IMR-90 (cell line): ENCODE measurements around the gene CD180. TPM values are rescaled to one million over a fixed set of nuclear protein-coding genes. Genes with fewer than 3 reads are reported as not detected.

Source experiments
- ATAC-seq: fragments of 200-7000 bp; cut with Tn5 transposase; 2 replicates; pipeline ENCODE4 v1.9.1; 2020; ENCODE audit warnings: low read depth, mild to moderate bottlenecking, moderate library complexity
- BruUV-seq: library from RNA; stranded (reverse); fragments of 400-500 nt; replicated peaks from 2 replicates; lab custom pipeline; 2021; lab: Mats Ljungman, UMichigan
- CTCF ChIA-PET: fragments of 300-600 bp; formaldehyde crosslinking; extraction: SDS; loops from one replicate; lab custom pipeline; 2021; ENCODE audit warnings: antibody characterized with exemption; lab: Yijun Ruan, JAX
- POLR2A ChIA-PET: fragments of 300-600 bp; sonication (Branson Sonifier 250); formaldehyde crosslinking; loops from one replicate; lab custom pipeline; 2022; ENCODE audit warnings: antibody characterized with exemption; ENCODE audit not compliant: unreplicated experiment; lab: Charles Lee
- DNase-seq: peaks from one replicate; pipeline ENCODE4 v3.0.0; 2013
- H2AFZ ChIP-seq: replicated peaks from 2 replicates; pipeline ENCODE3; 2013; ENCODE audit warnings: low read length, mild to moderate bottlenecking; ENCODE audit not compliant: poor library complexity
- H2AK5ac ChIP-seq: 2 replicates; pipeline ENCODE4 v1.6.1; 2013; ENCODE audit warnings: low read depth, low read length, inconsistent platforms
- H2AK9ac ChIP-seq: replicated peaks from 2 replicates; pipeline ENCODE3; 2013; ENCODE audit warnings: mild to moderate bottlenecking, low read depth, low read length, moderate library complexity; ENCODE audit not compliant: poor library complexity
- H2BK120ac ChIP-seq: 2 replicates; pipeline ENCODE4 v1.6.1; 2013; ENCODE audit warnings: low read depth, low read length, inconsistent platforms
- H2BK15ac ChIP-seq: 3 replicates; pipeline ENCODE4 v1.6.1; 2013; ENCODE audit warnings: low read depth, low read length, inconsistent platforms
- H2BK20ac ChIP-seq: 2 replicates; pipeline ENCODE4 v1.6.1; 2013; ENCODE audit warnings: low read depth, mild to moderate bottlenecking, inconsistent platforms, low read length, moderate library complexity
- H2BK5ac ChIP-seq: 2 replicates; pipeline ENCODE4 v1.6.1; 2013; ENCODE audit warnings: mild to moderate bottlenecking, low read depth, low read length, inconsistent platforms; ENCODE audit not compliant: poor library complexity, severe bottlenecking
- H3K14ac ChIP-seq: replicated peaks from 2 replicates; pipeline ENCODE4 v1.6.1; 2013; ENCODE audit warnings: low read depth, low read length, inconsistent platforms
- H3K18ac ChIP-seq: 2 replicates; pipeline ENCODE4 v1.6.1; 2013; ENCODE audit warnings: low read depth, low read length, control low read depth
- H3K23ac ChIP-seq: 2 replicates; pipeline ENCODE4 v1.6.1; 2013; ENCODE audit warnings: low read depth, low read length, inconsistent platforms
- H3K27ac ChIP-seq: 2 replicates; pipeline ENCODE4 v1.5.1; 2013; ENCODE audit warnings: mild to moderate bottlenecking, control low read depth, low read length; ENCODE audit not compliant: insufficient read depth
- H3K27me3 ChIP-seq: 2 replicates; pipeline ENCODE4 v1.6.1; 2013; ENCODE audit warnings: low read length; ENCODE audit not compliant: control insufficient read depth, insufficient read depth
- H3K36me3 ChIP-seq: 2 replicates; pipeline ENCODE4 v1.6.1; 2013; ENCODE audit warnings: low read length, mixed read lengths; ENCODE audit not compliant: control insufficient read depth, insufficient read depth
- H3K4ac ChIP-seq: 2 replicates; pipeline ENCODE4 v1.6.1; 2013; ENCODE audit warnings: low read depth, low read length, inconsistent platforms
- H3K4me1 ChIP-seq: 2 replicates; pipeline ENCODE4 v1.6.1; 2013; ENCODE audit warnings: low read length, mixed read lengths; ENCODE audit not compliant: control insufficient read depth, insufficient read depth
- H3K4me2 ChIP-seq: 2 replicates; pipeline ENCODE4 v1.6.1; 2013; ENCODE audit warnings: low read depth, mild to moderate bottlenecking, control low read depth, low read length, moderate library complexity
- H3K4me3 ChIP-seq: 2 replicates; pipeline ENCODE4 v1.5.1; 2013; ENCODE audit warnings: low read depth, mild to moderate bottlenecking, control low read depth, low read length, moderate library complexity; ENCODE audit not compliant: insufficient read depth
- H3K56ac ChIP-seq: 2 replicates; pipeline ENCODE4 v1.6.1; 2013; ENCODE audit warnings: low read length, inconsistent platforms; ENCODE audit not compliant: insufficient read depth; ENCODE audit errors: extremely low read depth
- H3K79me1 ChIP-seq, 2 experiments: 2 replicates each; pipeline ENCODE4 v1.6.1; 2013; ENCODE audit warnings: low read length in 2 of 2, inconsistent platforms in 1 of 2, low read depth in 1 of 2
- H3K9ac ChIP-seq: 2 replicates; pipeline ENCODE4 v1.6.1; 2013; ENCODE audit warnings: low read depth, low read length, control low read depth
- H3K9me1 ChIP-seq: 2 replicates; pipeline ENCODE4 v1.6.1; 2013; ENCODE audit warnings: low read length, inconsistent platforms; ENCODE audit not compliant: insufficient read depth
- H3K9me3 ChIP-seq: 2 replicates; pipeline ENCODE4 v1.6.1; 2013; ENCODE audit warnings: low read length; ENCODE audit not compliant: control insufficient read depth, insufficient read depth
- H4K20me1 ChIP-seq: 2 replicates; pipeline ENCODE4 v1.6.1; 2013; ENCODE audit warnings: low read length, inconsistent platforms; ENCODE audit not compliant: insufficient read depth
- H4K5ac ChIP-seq: 2 replicates; pipeline ENCODE4 v1.6.1; 2013; ENCODE audit warnings: mild to moderate bottlenecking, low read depth, low read length, control low read depth
- H4K8ac ChIP-seq, 2 experiments: 2 replicates each; pipeline ENCODE4 v1.6.1; 2013; ENCODE audit warnings: low read depth in 2 of 2, low read length in 2 of 2, control low read depth in 1 of 2, inconsistent platforms in 1 of 2
- H4K91ac ChIP-seq: 2 replicates; pipeline ENCODE4 v1.6.1; 2013; ENCODE audit warnings: low read depth, low read length, inconsistent platforms; ENCODE audit not compliant: insufficient read depth
- BHLHE40 ChIP-seq: fragments of 150-350 bp; IDR thresholded peaks from 2 replicates; pipeline ENCODE4 v1.6.1; 2016; ENCODE audit warnings: mild to moderate bottlenecking, low read depth, low read length
- WGBS, 2 experiments: methylation state at CpG; one replicate each; pipeline versions ENCODE4 v1.1.5 to v1.1.7; 2013; ENCODE audit warnings: missing lambda C conversion rate in 2 of 2; ENCODE audit not compliant: insufficient read length in 1 of 2; ENCODE audit errors: extremely low coverage in 2 of 2; 5-methylcytosine and 5-hydroxymethylcytosine counted together
- dilution Hi-C: fragments of 300-500 bp; cut with HindIII; formaldehyde crosslinking; loops from one replicate; pipeline ENCODE4 v1.14.3; 2018; ENCODE audit warnings: low sequenced_read_pairs; ENCODE audit not compliant: unreplicated experiment
- in situ Hi-C: fragments of 300-500 bp; cut with MboI; formaldehyde crosslinking; loops from 3 replicates; pipeline ENCODE4 v1.14.3; 2019; ENCODE audit warnings: low sequenced_read_pairs, inconsistent platforms, mixed read lengths
- intact Hi-C: fragments of 100-400 bp; cut with micrococcal nuclease; formaldehyde crosslinking; loops from 2 replicates; pipeline ENCODE4 v1.10.0; 2022
- polyA plus RNA-seq, 3 experiments: library from polyadenylated mRNA; depleted of rRNA; stranded (reverse); fragments of >200 nt; gene quantifications; 2 replicates each; pipeline ENCODE4 v1.2.3, GENCODE V29; 2012; ENCODE audit warnings: low replicate concordance in 1 of 3
- total RNA-seq: library from RNA; depleted of rRNA; stranded (reverse); fragments of >200 nt; gene quantifications from 2 replicates; pipeline ENCODE4 v1.2.3, GENCODE V29; 2012

Gene CD180
- total and polyA plus RNA-seq, 2 of the 4 experiments (the other 2 are of a cell fraction) = not detected

DNA sequence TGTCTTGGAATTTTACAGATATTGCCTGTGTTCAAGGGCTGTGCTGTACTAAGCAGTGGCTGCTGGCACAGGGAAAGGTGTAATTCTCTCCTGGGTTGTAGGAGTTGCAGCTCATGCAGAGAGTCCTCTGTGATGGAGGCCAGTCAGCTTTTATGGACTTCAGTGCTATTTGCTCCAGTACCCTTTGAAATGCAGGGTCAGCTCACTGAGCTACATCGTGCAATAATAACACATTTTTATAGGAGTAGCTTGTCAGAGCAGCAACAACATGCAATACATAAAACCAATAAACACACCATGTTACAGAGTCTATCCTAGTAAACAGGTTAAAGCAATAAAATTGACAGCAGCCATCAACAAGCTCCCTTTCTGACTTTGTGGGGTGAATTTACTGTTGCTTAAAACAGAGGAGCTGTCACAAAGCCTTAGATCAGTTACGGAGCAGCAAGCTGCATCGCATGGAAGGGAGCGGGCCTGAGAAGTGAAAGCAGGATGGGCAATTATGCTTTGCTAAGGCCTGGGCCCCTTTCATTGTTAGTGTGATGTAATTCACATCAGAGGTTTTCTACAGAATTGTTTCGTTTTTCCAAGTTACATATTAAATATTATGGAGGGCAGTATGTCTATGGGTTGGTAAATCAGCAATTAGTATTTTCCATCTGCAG, 16.8 kb downstream of the CD180 start:
- DNase-seq = no peak
- H2AK9ac ChIP-seq = no peak overlapping the region
- H3K23ac ChIP-seq = no peak overlapping the region
- CTCF ChIA-PET = no interaction called here
- no peak overlapping the region for H3K27ac ChIP-seq
- POLR2A ChIA-PET = no interaction called here
- H2AK5ac ChIP-seq = no peak overlapping the region
- no peaks in the 10 kb centered on the region for H3K79me1 ChIP-seq
- no CpG with 5 or more reads among the region's 5 CpGs for WGBS, 2 experiments
- in situ Hi-C loops = no loop called here
- no peak overlapping the region for H3K14ac ChIP-seq
- H3K4ac ChIP-seq = no peak overlapping the region
- H3K36me3 ChIP-seq = no peaks in the 10 kb centered on the region
- ATAC-seq = no peak
- H3K27me3 ChIP-seq = no peaks in the 10 kb centered on the region
- no peaks in the 10 kb centered on the region for H4K20me1 ChIP-seq
- H4K91ac ChIP-seq = no peak overlapping the region
- no peak overlapping the region for H4K8ac ChIP-seq
- dilution Hi-C loops = no loop called here
- H3K56ac ChIP-seq = no peak overlapping the region
- no peak overlapping the region for H2BK5ac ChIP-seq
- H3K4me1 ChIP-seq = no peaks in the 10 kb centered on the region
- no peak overlapping the region for H2AFZ ChIP-seq
- no peak overlapping the region for H2BK120ac ChIP-seq
- no peak overlapping the region for H2BK15ac ChIP-seq
- no peak overlapping the region for H3K4me2 ChIP-seq
- BruUV-seq = no TSS peak
- H3K9me1 ChIP-seq = no peaks in the 10 kb centered on the region
- H3K9me3 ChIP-seq = no peaks in the 10 kb centered on the region
- H4K5ac ChIP-seq = no peak overlapping the region
- no peak overlapping the region for H3K9ac ChIP-seq
- H3K18ac ChIP-seq = no peak overlapping the region
- intact Hi-C loops = no loop called here
- TF ChIP-seq BHLHE40 = no peak
- H2BK20ac ChIP-seq = no peak overlapping the region
- H3K4me3 ChIP-seq = no peak overlapping the region
